HG02623 (cell line): Measurements from ENCODE around the gene RCOR3.
"Not testable (repeated sequence)": the region's sequence is repeated elsewhere in the genome, so short reads cannot be mapped to it uniquely, and the experiment has no call there.

Experiments
- ATAC-seq: cut with Tn5 transposase; IDR thresholded peaks from one replicate; pipeline ENCODE4 v1.9.1; 2021; ENCODE audit warnings: moderate library complexity; ENCODE audit not compliant: unreplicated experiment

RCOR3 gene

DNA sequence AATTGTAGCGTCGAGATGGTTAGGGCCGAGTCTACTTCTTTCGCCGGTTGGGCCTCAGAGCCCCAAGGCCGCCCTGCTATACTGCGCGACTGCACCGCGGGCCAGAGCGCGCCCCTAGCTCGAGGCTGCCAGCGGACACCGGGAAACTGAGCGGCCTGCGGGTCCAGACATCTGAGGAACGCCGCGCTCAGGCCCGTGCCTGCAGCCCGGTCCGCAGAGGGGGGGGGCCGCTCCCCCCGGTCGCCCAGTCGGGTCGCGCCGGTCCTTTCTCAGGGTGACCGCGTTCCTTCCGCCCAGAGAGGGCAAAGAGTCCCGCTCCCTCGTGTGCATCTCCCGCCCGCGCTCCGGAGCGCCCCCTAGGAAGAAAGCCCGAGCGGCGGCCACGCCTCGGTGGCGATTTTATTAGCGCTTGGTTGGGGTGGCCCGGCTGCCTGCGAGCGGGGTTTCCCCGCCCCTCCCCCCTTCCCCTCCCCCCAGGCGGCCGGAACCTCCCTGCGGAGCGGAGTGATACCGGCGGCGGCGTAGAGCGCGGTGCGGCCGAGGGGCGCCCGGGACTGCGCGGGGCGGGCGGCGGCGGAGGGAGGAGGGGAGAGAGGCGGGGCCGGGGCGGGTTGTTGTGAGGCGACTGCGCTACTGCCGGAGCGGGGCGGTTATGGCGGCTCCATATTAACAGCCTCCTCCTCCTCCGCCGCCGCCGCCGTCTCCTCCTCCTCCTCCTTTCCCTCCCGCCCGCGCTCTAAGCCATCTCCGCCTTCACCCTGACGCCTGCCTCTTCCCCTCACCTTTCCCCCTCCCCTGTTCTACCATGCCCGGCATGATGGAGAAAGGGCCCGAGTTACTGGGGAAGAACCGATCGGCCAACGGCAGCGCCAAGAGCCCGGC lies at the start of gene RCOR3:
TSS of gene RCOR3 (plus strand) at position 611 of the 882 bp plus-strand sequence. CDS start at position 806, 195 bp downstream.
- ATAC-seq: peak; percentile 59

DNA sequence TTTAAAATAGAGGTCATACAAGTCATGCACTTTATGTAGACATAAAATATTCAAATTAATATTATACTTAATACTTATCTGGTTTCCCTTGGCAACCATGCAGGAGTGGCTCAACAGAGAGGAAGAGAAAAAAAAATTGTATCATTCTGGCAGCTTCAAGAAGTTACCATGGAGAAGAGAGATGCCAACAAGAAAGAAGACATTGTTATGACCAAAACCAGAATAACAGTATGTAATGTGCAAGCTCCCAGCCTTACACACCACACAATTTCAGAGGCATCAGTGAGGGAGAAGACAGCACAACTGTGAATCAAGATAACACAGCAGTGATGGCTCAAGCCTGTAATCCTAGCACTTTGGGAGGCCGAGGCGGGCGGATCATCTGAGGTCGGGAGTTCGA lies 49.1 kb upstream of the RCOR3 start:
- ATAC-seq: no peak

DNA sequence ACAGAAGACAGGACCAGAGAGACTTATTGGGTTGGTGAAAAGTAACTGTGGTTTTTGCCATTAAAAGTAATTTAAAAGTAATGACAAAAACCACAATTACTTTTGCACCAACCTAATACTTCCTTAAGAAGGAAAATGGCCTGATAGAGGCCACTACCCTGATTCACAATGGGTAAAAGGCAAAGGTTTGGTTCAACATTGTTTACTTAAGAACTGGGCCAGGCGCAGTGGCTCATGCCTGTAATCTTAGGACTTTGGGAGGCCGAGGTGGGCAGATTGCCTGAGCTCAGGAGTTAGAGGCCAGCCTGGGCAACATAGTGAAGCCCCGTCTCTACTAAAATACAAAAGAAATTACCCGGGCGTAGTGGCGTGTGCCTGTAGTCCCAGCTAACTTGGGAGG lies 48.2 kb upstream of the RCOR3 start:
- no peak for ATAC-seq

DNA sequence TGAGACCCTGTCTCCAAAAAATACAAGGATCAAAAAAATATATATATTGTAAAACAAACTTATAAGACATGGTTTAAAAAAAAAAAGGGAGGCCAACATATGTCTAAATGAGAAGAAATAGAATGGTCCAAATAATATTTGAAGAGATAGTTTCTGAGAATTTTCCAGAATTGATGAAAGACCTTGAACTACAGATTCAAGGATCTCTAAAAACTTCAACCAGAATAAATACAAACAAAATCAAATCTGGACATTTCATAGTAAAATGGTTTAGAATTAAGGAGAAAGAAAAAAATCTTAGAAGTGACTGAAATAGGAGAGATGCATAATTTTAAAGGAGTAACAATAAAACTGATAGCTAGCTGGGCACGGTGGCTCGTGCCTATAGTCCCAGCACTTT lies 45.5 kb upstream of the RCOR3 start:
- ATAC-seq: no peak

DNA sequence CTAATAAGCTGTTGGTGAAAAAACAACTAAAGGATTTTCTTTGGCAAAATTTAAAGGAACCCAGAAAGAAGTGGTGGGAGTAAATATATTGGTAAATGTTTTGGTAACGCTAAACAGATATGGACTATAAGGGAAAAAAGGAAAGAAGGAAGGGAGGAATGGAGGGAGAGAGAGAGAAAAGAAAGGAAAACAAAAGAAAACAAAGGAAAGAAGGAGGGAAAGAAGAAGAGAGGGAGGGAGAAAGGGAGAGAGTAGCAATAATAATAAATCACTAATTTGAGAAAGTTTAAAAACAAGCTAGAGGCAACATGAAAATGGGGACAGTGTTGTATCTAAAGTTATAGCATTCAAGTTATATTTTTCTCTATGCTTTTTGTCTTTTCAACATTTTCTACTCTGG lies 43.6 kb upstream of the RCOR3 start:
- no peak for ATAC-seq

DNA sequence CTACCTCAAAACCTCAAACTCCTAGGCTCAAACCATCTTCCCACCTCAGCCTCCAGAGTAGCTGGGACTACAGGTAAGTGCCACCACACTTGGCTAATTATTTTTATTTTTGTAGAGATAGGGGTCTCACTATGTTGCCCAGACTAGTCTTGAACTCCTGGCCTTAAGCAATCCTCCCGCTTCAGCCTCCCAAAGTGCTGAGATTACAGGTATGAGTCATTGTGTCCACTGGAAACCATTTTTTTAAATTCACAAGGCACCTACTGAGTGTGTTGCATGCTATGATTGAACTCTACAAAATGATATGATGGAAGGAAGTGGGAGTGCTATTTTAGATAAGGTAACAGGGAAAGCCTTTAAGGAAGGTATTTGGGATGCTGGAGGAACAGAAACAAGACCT lies 41.8 kb upstream of the RCOR3 start:
- no peak for ATAC-seq

DNA sequence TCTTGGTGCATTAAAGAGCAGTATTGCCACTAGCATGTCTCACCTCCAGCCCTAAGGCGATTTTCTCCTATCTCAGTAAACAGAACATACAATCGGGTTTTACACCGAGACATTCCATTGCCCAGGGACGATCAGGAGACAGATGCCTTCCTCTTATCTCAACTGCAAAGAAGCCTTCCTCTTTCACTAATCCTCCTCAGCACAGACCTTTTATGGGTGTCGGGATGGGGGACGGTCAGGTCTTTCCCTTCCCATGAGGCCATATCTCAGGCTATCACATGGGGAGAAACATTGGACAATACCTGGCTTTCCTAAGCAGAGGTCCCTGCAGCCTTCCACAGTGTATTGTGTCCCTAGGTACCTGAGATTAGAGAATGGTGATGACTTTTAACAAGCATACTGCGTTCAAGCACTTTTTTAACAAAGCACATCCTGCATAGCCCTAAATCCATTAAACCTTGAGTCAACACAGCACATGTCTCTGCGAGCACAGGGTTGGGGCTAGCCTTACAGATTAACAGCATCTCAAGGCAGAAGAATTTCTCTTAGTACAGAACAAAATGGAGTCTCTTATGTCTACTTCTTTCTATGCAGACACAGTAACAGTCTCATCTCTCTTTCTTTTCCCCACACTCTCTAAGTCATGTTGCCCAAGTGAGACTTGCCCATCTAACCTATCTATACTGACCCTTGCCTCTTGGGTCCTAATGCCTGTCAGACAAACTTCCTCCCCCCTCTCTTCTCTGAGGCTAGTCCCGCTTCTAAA lies 36.5 kb upstream of the RCOR3 start:
- ATAC-seq: not testable (repeated sequence)

DNA sequence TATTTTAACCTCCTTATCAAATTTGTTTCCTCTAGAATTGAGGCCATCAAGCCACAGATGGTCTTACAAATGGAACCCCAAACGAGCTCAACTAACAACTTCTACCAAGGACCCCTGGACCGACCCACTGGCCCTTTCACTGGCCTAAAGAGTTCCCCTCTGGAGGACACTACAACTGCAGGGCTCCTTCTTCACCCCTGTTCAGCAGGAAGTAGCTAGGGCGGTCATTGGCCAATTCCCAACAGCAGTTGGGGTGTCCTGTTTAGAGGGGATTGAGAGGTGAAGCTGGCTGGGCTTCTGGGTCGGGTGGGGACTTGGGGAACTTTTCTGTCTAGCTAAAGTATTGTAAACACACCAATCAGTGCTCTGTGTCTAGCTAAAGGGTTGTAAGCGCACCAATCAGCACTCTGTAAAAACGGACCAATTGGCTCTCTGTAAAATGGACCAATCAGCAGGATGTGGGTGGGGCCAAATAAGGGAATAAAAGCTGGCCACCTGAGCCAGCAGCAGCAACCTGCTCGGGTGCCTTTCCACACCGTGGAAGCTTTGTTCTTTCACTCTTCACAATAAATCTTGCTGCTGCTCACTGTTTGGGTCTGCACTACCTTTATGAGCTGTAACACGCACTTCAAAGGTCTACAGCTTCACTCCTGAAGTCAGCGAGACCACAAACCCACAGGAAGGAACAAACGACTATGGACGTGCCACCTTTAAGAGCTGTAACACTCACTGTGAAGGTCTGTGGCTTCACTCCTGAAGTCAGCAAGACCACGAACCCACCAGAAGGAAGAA lies 30.4 kb upstream of the RCOR3 start:
- ATAC-seq: not testable (repeated sequence)

DNA sequence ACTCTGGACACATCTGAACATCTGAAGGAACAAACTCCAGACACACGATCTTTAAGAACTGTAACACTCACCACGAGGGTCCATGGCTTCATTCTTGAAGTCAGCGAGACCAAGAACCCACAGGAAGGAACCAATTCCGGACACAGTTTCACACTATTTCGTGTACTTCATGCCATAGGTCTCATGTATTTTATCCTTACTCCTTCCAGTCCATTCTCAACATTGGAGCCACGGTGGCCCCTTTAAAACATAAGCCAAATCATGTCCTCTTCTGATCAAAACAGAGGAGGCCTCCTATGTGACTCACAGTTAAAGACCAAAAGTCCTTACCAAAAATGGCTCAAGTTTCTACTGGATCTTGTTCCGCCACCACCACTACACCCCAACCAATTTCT lies 29.8 kb upstream of the RCOR3 start:
- ATAC-seq: no peak

DNA sequence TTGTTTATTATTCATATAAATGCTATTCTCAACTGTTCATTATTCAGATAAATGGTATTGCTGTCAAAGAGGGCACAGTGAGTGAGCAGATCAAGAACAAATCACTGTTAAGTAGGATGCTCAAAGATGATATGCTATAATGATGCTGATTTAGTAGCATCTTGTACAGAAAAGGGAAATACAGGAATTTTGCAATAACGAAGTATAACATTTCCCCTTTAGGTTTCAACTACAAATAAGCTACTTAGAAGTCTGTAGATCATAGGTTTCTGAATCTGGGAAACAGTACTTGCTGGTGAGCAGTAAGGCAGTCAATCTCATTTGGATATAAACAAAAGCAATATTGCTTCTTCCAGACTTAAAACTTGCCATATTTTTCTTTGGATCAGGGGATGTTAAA lies 27.3 kb upstream of the RCOR3 start:
- ATAC-seq: no peak

DNA sequence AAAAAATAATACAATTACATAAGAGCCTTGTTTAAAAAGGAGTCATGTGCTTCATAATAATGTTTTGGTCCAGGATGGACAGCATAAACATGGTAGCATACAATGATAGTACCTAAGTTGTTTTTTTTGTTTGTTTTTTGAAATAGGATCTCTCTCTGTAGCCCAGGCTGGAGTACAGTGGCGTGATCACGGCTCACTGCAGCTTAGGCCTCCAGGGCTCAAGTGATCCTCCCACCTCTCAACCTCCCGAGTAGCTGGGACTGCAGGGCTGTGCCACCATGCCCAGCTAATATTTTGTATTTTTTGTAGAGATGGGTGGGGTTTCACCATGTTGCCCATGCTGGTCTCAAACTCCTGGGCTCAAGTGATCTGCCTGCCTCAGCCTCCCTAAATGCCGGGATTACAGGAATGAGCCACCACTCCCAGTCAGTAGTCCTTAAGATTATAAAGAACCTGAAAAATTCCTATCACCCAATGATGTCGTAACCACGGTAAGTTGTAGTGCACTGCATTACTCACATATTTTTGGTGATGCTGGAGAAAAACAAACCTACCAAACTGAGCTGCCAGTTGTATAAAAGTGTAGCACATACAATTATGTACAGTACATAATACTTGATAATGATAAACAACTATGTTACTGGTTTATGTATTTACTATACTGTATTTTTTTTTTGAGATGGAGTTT lies 22.4 kb upstream of the RCOR3 start:
- no peak for ATAC-seq

DNA sequence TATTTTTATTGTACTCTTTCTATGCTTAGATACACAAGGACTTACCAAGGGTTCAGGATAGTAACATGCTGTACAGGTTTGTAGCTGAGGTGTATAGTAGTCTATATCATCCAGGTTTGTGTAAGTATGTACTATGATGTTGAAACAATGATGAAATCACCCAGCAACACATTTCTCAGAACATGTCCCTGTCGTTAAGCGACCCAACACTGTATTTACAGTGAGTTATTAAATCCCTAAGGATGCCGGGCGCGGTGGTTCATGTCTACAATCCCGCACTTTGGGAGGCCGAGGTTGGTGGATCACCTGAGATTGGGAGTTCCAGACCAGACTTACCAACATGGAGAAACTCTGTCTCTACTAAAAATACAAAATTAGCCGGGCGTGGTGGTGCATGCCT lies 21.6 kb upstream of the RCOR3 start:
- ATAC-seq: no peak

DNA sequence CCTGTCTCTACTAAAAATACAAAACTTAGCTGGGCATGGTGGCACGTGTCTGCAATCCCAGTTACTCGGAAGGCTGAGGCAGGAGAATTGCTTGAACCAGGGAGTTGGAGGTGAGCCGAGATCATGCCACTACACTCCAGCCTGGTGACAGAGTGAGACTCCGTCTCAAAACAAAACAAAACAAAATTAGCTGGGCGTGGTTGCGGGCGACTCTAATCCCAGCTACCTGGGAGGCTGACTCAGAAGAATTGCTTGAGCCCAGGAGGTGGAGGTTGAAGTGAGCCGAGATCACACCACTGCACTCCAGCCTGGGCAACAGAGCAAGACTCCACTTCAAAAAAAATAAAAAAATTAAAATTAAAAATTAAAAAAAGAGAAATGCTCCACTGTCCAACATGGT lies 18.6 kb upstream of the RCOR3 start:
- not testable (repeated sequence) for ATAC-seq

DNA sequence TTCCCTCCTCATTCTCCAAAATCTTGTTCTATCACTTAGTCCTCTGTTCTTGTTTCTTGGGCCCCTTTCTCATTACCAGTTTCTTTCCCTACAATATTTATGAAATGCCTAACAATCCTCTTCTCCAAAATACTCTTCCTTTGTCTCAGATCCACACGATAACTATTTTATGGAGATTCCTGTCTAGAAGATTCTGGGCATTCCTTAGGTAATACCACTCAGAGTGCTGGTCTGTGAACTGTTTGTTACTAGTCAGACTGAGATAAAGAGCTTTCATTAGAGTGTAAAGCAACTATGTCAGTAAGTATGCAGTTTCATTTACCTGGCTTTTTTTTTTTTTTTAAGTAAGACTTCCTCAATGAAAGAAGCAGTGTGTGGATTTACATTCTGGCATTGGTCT lies 18.1 kb upstream of the RCOR3 start:
- ATAC-seq: no peak

DNA sequence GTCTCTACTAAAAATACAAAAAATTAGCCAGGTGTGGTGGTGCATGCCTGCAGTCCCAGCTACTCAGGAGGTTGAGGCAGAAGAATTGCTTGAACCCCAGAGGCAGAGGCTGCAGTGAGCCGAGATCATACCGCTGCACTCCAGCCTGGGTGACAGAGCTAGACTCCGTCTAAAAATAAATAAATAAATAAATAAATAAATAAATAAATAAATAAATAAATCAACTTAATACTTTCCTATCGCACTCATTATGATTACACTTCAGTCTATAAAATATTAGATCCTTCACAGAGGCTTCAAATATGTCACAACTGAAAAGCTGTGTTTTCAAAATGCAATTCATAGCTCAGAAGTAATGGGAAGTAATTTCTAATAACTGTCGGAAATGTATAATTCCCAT lies 15.5 kb upstream of the RCOR3 start:
- not testable (repeated sequence) for ATAC-seq

DNA sequence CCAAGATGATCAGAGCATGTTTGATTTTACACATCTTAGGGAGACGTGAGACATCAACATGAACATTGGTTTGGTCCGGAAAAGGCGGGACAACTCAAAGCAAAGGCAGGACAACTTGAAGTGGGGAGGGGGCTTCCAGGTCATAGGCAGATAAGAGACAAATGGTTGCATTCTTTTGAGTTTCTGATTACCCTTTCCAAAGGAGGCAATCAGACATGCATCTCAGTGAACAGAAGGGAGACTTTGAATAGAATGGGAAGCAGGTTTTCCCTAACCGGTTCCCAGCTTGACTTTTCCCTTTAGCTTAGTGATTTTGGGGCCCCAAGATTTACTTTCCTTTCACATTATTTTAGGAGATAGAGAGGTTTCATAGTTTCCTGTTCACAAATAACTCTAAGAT lies 12.6 kb upstream of the RCOR3 start:
- ATAC-seq: not testable (repeated sequence)

DNA sequence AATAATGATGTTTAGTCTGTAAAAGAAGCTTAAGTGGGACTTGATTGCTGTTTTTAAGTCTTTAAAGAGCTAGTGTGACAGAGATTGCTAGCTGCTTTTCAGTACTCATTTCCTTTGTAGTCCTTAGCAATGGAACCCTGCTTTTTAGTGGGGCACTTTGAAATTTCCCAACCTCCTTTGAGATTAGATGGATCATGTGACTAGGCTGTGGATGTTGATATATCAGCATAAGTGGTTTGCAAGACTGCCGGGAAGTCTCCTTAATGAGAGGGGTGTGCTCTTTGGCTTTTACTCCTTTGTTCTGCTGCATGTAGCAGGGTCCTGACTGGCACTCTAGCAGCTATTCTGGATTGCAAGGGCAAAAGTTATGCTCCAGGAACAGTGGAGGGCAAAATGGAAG lies 11.2 kb upstream of the RCOR3 start:
- no peak for ATAC-seq

DNA sequence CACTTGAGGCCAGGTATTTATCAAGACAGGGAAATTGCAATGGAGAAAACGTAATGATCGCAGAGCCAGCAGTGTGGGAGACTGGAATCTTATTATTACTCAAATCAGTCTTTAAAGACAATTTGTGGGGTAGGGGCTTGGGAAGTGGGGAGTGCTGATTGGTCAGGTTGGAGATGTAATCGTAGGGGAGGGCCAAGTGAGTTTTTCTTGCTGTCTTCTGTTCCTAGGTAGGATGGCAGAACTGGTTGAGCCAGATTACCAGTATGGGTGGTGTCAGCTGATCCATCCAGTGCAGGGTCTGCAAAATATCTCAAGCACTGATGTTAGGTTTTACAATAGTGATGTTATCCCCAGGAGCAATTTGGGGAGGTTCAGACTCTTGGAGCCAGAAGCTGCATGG lies 9.6 kb upstream of the RCOR3 start:
- ATAC-seq: not testable (repeated sequence)

DNA sequence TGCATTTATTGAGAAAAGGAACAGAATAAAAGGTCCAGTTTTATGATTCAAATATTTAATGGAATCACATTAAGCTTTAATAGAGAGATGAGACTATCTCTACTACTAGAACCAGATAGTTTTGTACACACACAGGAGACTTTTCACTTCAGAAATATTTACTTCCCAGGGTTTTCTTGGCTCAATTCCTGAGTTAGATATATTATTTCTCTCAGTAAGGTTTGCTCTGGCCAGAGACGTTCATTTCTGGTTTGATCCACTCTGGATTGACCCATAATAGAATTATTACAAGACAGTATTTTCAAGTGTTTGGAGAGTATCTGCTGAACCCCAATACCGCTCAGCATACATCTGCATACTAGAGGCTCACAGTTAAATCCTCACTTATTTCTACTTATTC lies 1.3 kb upstream of the RCOR3 start:
- ATAC-seq: no peak

DNA sequence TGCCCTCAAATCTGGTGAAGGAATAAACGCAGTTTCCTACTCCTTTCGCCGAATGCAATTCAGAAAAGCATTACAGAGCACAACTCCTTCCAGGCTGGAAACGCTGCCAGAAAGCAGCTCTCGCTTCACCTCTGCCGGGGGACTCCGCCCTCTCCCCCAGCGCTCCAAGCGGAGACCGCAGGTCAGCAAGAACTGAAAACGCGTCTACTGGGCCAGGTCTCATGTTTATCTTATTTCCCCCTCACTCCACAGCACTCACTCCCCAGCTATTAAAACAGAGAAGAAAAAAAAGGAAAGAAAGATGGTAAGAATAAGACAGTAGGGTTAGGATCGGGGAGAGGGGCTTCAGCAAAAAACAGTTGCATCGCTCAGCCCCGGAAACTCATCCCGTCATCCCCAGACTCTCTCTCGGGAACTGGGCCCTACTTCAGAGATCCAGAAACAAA lies 833 bp upstream of the RCOR3 start:
- ATAC-seq: peak; percentile 25

DNA sequence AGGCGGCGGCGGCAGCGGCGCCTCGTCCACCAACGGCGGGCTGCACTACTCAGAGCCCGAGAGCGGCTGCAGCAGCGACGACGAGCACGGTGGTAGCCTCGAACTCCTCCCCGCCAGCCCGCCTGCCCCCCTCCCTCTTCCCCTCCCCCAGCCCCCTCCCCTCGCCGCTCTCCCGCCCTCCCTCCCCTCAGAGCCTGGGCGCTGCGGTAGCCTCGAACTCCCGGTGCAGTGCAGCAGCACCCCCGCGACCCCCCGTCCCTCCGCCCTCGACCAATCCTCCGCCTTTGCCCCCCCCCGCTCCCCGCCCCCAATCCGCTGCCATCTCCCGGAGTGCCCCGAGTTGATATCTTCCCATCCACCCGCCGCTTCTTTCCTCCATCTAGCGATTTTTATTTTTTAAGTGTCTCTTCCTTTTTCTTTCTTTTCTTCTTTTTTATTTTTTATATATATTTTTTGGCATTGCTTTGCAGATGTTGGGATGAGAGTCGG lies 516 bp downstream of the RCOR3 start:
- ATAC-seq: no peak
